NCI-H146 treated with DMSO at 0.1 percent for 48 hours (cell line): ENCODE data around the gene SCUBE1.

Source experiments
- DNase-seq: peaks from one replicate; lab custom pipeline; 2025; ENCODE audit not compliant: unreplicated experiment; lab: John Stamatoyannopoulos, UW

The SCUBE1 gene

GRCh38 chr22:43343262-43343669 is at the start of gene SCUBE1:
SCUBE1 (minus strand) TSS chr22:43343372; CDS start chr22:43343261, 111 bp downstream.
- DNase-seq = no peak

- DNase-seq = no peak
Measured at GRCh38 chr22:43392385-43392989, 49.3 kb upstream of the SCUBE1 start.

GRCh38 chr22:43391306-43391705 is 48.1 kb upstream of the SCUBE1 start:
- DNase-seq = no peak

GRCh38 chr22:43390872-43391271 is 47.7 kb upstream of the SCUBE1 start:
- no peak for DNase-seq

GRCh38 chr22:43390166-43390565 is 47.0 kb upstream of the SCUBE1 start:
- DNase-seq = no peak

GRCh38 chr22:43389227-43389836 is 46.2 kb upstream of the SCUBE1 start:
- DNase-seq = no peak

- DNase-seq = peak; percentile 19
Measured at GRCh38 chr22:43388420-43388851, 45.3 kb upstream of the SCUBE1 start.

- DNase-seq = no peak
Measured at GRCh38 chr22:43387815-43388214, 44.6 kb upstream of the SCUBE1 start.

- peak; percentile 50 for DNase-seq
Measured at GRCh38 chr22:43385770-43386641, 42.8 kb upstream of the SCUBE1 start.

GRCh38 chr22:43384863-43385262 is 41.7 kb upstream of the SCUBE1 start:
- no peak for DNase-seq

GRCh38 chr22:43381693-43382092 is 38.5 kb upstream of the SCUBE1 start:
- no peak for DNase-seq

GRCh38 chr22:43377896-43378704 is 34.9 kb upstream of the SCUBE1 start:
- no peak for DNase-seq

GRCh38 chr22:43377548-43377895 is 34.4 kb upstream of the SCUBE1 start:
- DNase-seq = no peak

GRCh38 chr22:43376765-43377547 is 33.8 kb upstream of the SCUBE1 start:
- no peak for DNase-seq

GRCh38 chr22:43375951-43376455 is 32.8 kb upstream of the SCUBE1 start:
- no peak for DNase-seq

- no peak for DNase-seq
Measured at GRCh38 chr22:43370036-43370435, 26.9 kb upstream of the SCUBE1 start.

- no peak for DNase-seq
Measured at GRCh38 chr22:43365715-43366440, 22.7 kb upstream of the SCUBE1 start.

- no peak for DNase-seq
Measured at GRCh38 chr22:43364169-43364435, 20.9 kb upstream of the SCUBE1 start.

- no peak for DNase-seq
Measured at GRCh38 chr22:43363315-43364168, 20.4 kb upstream of the SCUBE1 start.
